Measurements from ENCODE around the gene ID3. TPM values are rescaled to one million over a fixed set of nuclear protein-coding genes. Genes with fewer than 3 reads are reported as not detected.

The ID3 gene
- total and polyA plus RNA-seq, 2 of the 8 experiments (the other 6 are each of a cell fraction or from before 2014, with no cell fraction given) = 240 to 304 TPM

- TF ChIP-seq KDM4A (IDR thresholded peaks at IDR 0.05; ENCODE audit: low read depth, low read length, severe bottlenecking) = no peak
- TF ChIP-seq NANOG (IDR thresholded peaks at IDR 0.05; ENCODE audit: insufficient read depth, low read depth, low read length, poor library complexity, severe bottlenecking) = no peak
- no peak for TF ChIP-seq NRF1 (IDR thresholded peaks at IDR 0.05; ENCODE audit: low read depth, low read length)
- TF ChIP-seq RBBP5 (IDR thresholded peaks at IDR 0.05; ENCODE audit: borderline replicate concordance, low read depth, low read length) = no peak
- TF ChIP-seq ZNF274 (IDR thresholded peaks at IDR 0.05; ENCODE audit: borderline replicate concordance, extremely low read depth, low read length) = no peak
- TF ChIP-seq HDAC6 (IDR thresholded peaks at IDR 0.05; ENCODE audit: low read depth, low read length) = no peak
- no peak overlapping the region for H3K4me3 ChIP-seq (ENCODE audit: extremely low read depth in 1 of 4, insufficient read depth in 2 of 4, low read depth in 3 of 4, low read length in 4 of 4)
- no peak overlapping the region for H3K27ac ChIP-seq (ENCODE audit: low read depth, low read length)
- no peak overlapping the region for H3K56ac ChIP-seq (replicated peaks; ENCODE audit: insufficient read length, low read depth, low read length)
- no peak for FAIRE-seq
- no peak overlapping the region for H4K8ac ChIP-seq (ENCODE audit: extremely low read depth, insufficient read depth, low read length)
- no peak overlapping the region for H2BK15ac ChIP-seq (ENCODE audit: low read length)
- H3K36me3 ChIP-seq (ENCODE audit: control insufficient read depth in 2 of 4, insufficient read depth in 4 of 4, low read length in 3 of 4) = no peaks in the 10 kb centered on the region
- H4K91ac ChIP-seq (replicated peaks; ENCODE audit: insufficient read length, low read length) = peak overlapping the region; percentile 50
- no peaks in the 10 kb centered on the region for H4K20me1 ChIP-seq (replicated peaks in 1 of 2; ENCODE audit: control insufficient read depth in 1 of 2, insufficient read depth in 2 of 2, low read length in 2 of 2)
- H4K5ac ChIP-seq (ENCODE audit: insufficient read length, low read depth, low read length) = no peak overlapping the region
- H3K14ac ChIP-seq (ENCODE audit: insufficient read length) = no peak overlapping the region
- H3K23me2 ChIP-seq (ENCODE audit: low read depth, low read length) = peaks cover 8% of the 10 kb centered on the region
- no peak overlapping the region for H3K18ac ChIP-seq (ENCODE audit: extremely low read depth, low read length)
- no peak overlapping the region for H3K4ac ChIP-seq (replicated peaks; ENCODE audit: insufficient read length, low read depth, low read length)
- no peak overlapping the region for H3K9ac ChIP-seq (replicated peaks in 1 of 4; ENCODE audit: extremely low read depth in 1 of 4, low read depth in 3 of 4, low read length in 3 of 4)
- no peak overlapping the region for H2AFZ ChIP-seq (ENCODE audit: low read length)
- peaks cover 0 to 4% (median 0%) of the 10 kb centered on the region in 4 experiments; a peak in 4 of 7 replicates for H3K27me3 ChIP-seq (replicated peaks in 1 of 4; ENCODE audit: control insufficient read depth in 3 of 4, extremely low read depth in 1 of 4, insufficient read depth in 3 of 4, low read length in 3 of 4)
- no peak overlapping the region; the same call in 1 of the 2 replicates for H2AK5ac ChIP-seq (ENCODE audit: low read depth, low read length)
- CTCF ChIA-PET (ENCODE audit: partially characterized antibody) = interaction anchor here (0.7 to 12.3 kb wide), 11 partner anchors 9 to 101 kb away, joined by 3 to 143 read pairs (median 4); no protein-coding TSS in a partner anchor
- 73% methylated on average over 10 of the region's 10 CpGs; no CpG with 5 or more reads in 1 of the 2 experiments for WGBS, 2 experiments (ENCODE audit: extremely low coverage in 1 of 2, insufficient coverage in 1 of 2, insufficient read length in 1 of 2, insufficient replicate concordance in 2 of 2, low coverage in 1 of 2, low lambda C conversion rate in 2 of 2, missing lambda C conversion rate in 1 of 2)
- 0 out of 2 replicates have a peak overlapping the region, but pooled peaks have one; percentile 15 for H2BK20ac ChIP-seq (ENCODE audit: low read length)
- peaks cover 16 to 36% (median 20%) of the 10 kb centered on the region in 4 experiments for H3K4me1 ChIP-seq (replicated peaks in 1 of 4; ENCODE audit: control insufficient read depth in 3 of 4, insufficient read depth in 4 of 4, low read length in 3 of 4)
- H3K79me1 ChIP-seq (ENCODE audit: low read depth, low read length) = 0 out of 2 replicates have a peak, but pooled peaks cover 2% of the 10 kb centered on the region
- H3K23ac ChIP-seq (ENCODE audit: insufficient read length) = no peak overlapping the region
- no peak overlapping the region for H3K4me2 ChIP-seq (ENCODE audit: insufficient read depth in 1 of 2, low read depth in 2 of 2, low read length in 2 of 2)
- H3K79me2 ChIP-seq (ENCODE audit: control insufficient read depth in 1 of 2, insufficient read depth in 2 of 2, low read length in 2 of 2) = no peaks in the 10 kb centered on the region; a peak in 1 of 4 replicates
- no peaks in the 10 kb centered on the region for H3K9me3 ChIP-seq (ENCODE audit: insufficient read depth in 2 of 2, low read depth in 1 of 2, low read length in 1 of 2)
- DNase-seq (ENCODE audit: low read depth in 1 of 2, low spot score in 2 of 2) = no peak
- POLR2A ChIA-PET (ENCODE audit: partially characterized antibody) = interaction anchor here (0.8 to 20.4 kb wide), 7 partner anchors 8 to 74 kb away, joined by 3 to 547 read pairs (median 6); partner anchors contain the start of gene ID3
- no peak overlapping the region for H2BK120ac ChIP-seq (replicated peaks; ENCODE audit: low read depth, low read length)
- no peak overlapping the region for H2BK5ac ChIP-seq (ENCODE audit: low read depth, low read length)
- H2BK12ac ChIP-seq (ENCODE audit: low read depth, low read length) = peak overlapping the region; percentile 90
Measured at GRCh38 chr1:23564529-23565122, 5.3 kb upstream of the ID3 start.

Measured in H1 (cell line).